ENCODE data around the gene TBCB.

The TBCB gene

GRCh38 chr19:36101550-36102327 lies 13.5 kb upstream of the TBCB start:
- Histone ChIP-seq H3K79me2 (ENCODE audit: control insufficient read depth, insufficient read depth, low read length, unreplicated experiment) (no peaks in the 10 kb centered on the region), H3K4me3 (ENCODE audit: low read depth, low read length) (no peak overlapping the region), H3K36me3 (ENCODE audit: insufficient read depth, low read length) (no peaks in the 10 kb centered on the region), H3K4me1 (ENCODE audit: control insufficient read depth, insufficient read depth, low read length, unreplicated experiment) (no peaks in the 10 kb centered on the region), H2AFZ (ENCODE audit: low read length, unreplicated experiment) (no peak overlapping the region), H3K27me3 (ENCODE audit: insufficient read depth, low read length) (no peaks in the 10 kb centered on the region), H3K27ac (ENCODE audit: low read depth, low read length) (no peak overlapping the region)

- H2AFZ ChIP-seq (ENCODE audit: low read length, unreplicated experiment), result no peak overlapping the region
- no peaks in the 10 kb centered on the region for H3K27me3 ChIP-seq (ENCODE audit: insufficient read depth, low read length)
- H3K4me1 ChIP-seq (ENCODE audit: control insufficient read depth, insufficient read depth, low read length, unreplicated experiment), result no peaks in the 10 kb centered on the region
- no peaks in the 10 kb centered on the region for H3K36me3 ChIP-seq (ENCODE audit: insufficient read depth, low read length)
- H3K27ac ChIP-seq (ENCODE audit: low read depth, low read length), result no peak overlapping the region
- H3K79me2 ChIP-seq (ENCODE audit: control insufficient read depth, insufficient read depth, low read length, unreplicated experiment), result no peaks in the 10 kb centered on the region
- no peak overlapping the region for H3K4me3 ChIP-seq (ENCODE audit: low read depth, low read length)
Measured at GRCh38 chr19:36103040-36103626, 12.1 kb upstream of the TBCB start.

- Histone ChIP-seq H3K27ac (ENCODE audit: low read depth, low read length) (no peak overlapping the region), H3K4me1 (ENCODE audit: control insufficient read depth, insufficient read depth, low read length, unreplicated experiment) (no peaks in the 10 kb centered on the region), H2AFZ (ENCODE audit: low read length, unreplicated experiment) (no peak overlapping the region), H3K36me3 (ENCODE audit: insufficient read depth, low read length) (no peaks in the 10 kb centered on the region), H3K4me3 (ENCODE audit: low read depth, low read length) (no peak overlapping the region), H3K79me2 (ENCODE audit: control insufficient read depth, insufficient read depth, low read length, unreplicated experiment) (no peaks in the 10 kb centered on the region), H3K27me3 (ENCODE audit: insufficient read depth, low read length) (no peaks in the 10 kb centered on the region)
Measured at GRCh38 chr19:36103842-36104552, 11.3 kb upstream of the TBCB start.

- Histone ChIP-seq H3K4me1 (ENCODE audit: control insufficient read depth, insufficient read depth, low read length, unreplicated experiment) (no peaks in the 10 kb centered on the region), H3K27me3 (ENCODE audit: insufficient read depth, low read length) (no peaks in the 10 kb centered on the region), H3K36me3 (ENCODE audit: insufficient read depth, low read length) (no peaks in the 10 kb centered on the region), H3K27ac (ENCODE audit: low read depth, low read length) (no peak overlapping the region), H2AFZ (ENCODE audit: low read length, unreplicated experiment) (no peak overlapping the region), H3K4me3 (ENCODE audit: low read depth, low read length) (no peak overlapping the region), H3K79me2 (ENCODE audit: control insufficient read depth, insufficient read depth, low read length, unreplicated experiment) (no peaks in the 10 kb centered on the region)
Measured at GRCh38 chr19:36106441-36106840, 8.8 kb upstream of the TBCB start.

GRCh38 chr19:36106991-36107390 lies 8.3 kb upstream of the TBCB start:
- Histone ChIP-seq H3K4me3 (ENCODE audit: low read depth, low read length) (no peak overlapping the region), H2AFZ (ENCODE audit: low read length, unreplicated experiment) (no peak overlapping the region), H3K27me3 (ENCODE audit: insufficient read depth, low read length) (no peaks in the 10 kb centered on the region), H3K36me3 (ENCODE audit: insufficient read depth, low read length) (no peaks in the 10 kb centered on the region), H3K79me2 (ENCODE audit: control insufficient read depth, insufficient read depth, low read length, unreplicated experiment) (no peaks in the 10 kb centered on the region), H3K27ac (ENCODE audit: low read depth, low read length) (no peak overlapping the region), H3K4me1 (ENCODE audit: control insufficient read depth, insufficient read depth, low read length, unreplicated experiment) (no peaks in the 10 kb centered on the region)

GRCh38 chr19:36108684-36109083 lies 6.6 kb upstream of the TBCB start:
- H3K36me3 ChIP-seq (ENCODE audit: insufficient read depth, low read length), result no peaks in the 10 kb centered on the region
- no peak overlapping the region for H2AFZ ChIP-seq (ENCODE audit: low read length, unreplicated experiment)
- H3K27ac ChIP-seq (ENCODE audit: low read depth, low read length), result no peak overlapping the region
- H3K4me3 ChIP-seq (ENCODE audit: low read depth, low read length), result no peak overlapping the region
- no peaks in the 10 kb centered on the region for H3K27me3 ChIP-seq (ENCODE audit: insufficient read depth, low read length)
- no peaks in the 10 kb centered on the region for H3K79me2 ChIP-seq (ENCODE audit: control insufficient read depth, insufficient read depth, low read length, unreplicated experiment)
- H3K4me1 ChIP-seq (ENCODE audit: control insufficient read depth, insufficient read depth, low read length, unreplicated experiment), result no peaks in the 10 kb centered on the region

- Histone ChIP-seq H3K27ac (ENCODE audit: low read depth, low read length) (no peak within 1 kb of the TSS), H2AFZ (ENCODE audit: low read length, unreplicated experiment) (no peak within 1 kb of the TSS), H3K4me3 (ENCODE audit: low read depth, low read length) (no peak within 1 kb of the TSS), H3K27me3 (ENCODE audit: insufficient read depth, low read length) (no peaks in the 10 kb centered on the region), H3K4me1 (ENCODE audit: control insufficient read depth, insufficient read depth, low read length, unreplicated experiment) (no peaks in the 10 kb centered on the region), H3K79me2 (ENCODE audit: control insufficient read depth, insufficient read depth, low read length, unreplicated experiment) (no peaks in the 10 kb centered on the region), H3K36me3 (ENCODE audit: insufficient read depth, low read length) (no peaks in the 10 kb centered on the region)
Measured at GRCh38 chr19:36110487-36111199, 4.6 kb upstream of the TBCB start, which contains the start of gene OVOL3. TSS of gene OVOL3 (plus strand) at chr19:36111143. CDS start at chr19:36111203, 60 bp downstream.

- no peaks in the 10 kb centered on the region for H3K36me3 ChIP-seq (ENCODE audit: insufficient read depth, low read length)
- H3K4me1 ChIP-seq (ENCODE audit: control insufficient read depth, insufficient read depth, low read length, unreplicated experiment), result peaks cover 1% of the 10 kb centered on the region
- H2AFZ ChIP-seq (ENCODE audit: low read length, unreplicated experiment), result no peak overlapping the region
- H3K27ac ChIP-seq (ENCODE audit: low read depth, low read length), result no peak overlapping the region
- H3K27me3 ChIP-seq (ENCODE audit: insufficient read depth, low read length), result no peaks in the 10 kb centered on the region
- no peak overlapping the region for H3K4me3 ChIP-seq (ENCODE audit: low read depth, low read length)
- H3K79me2 ChIP-seq (ENCODE audit: control insufficient read depth, insufficient read depth, low read length, unreplicated experiment), result peaks cover under 1% of the 10 kb centered on the region
Measured at GRCh38 chr19:36111200-36111539, 4.1 kb upstream of the TBCB start.

- no peaks in the 10 kb centered on the region for H3K36me3 ChIP-seq (ENCODE audit: insufficient read depth, low read length)
- H3K27ac ChIP-seq (ENCODE audit: low read depth, low read length), result no peak overlapping the region
- H3K27me3 ChIP-seq (ENCODE audit: insufficient read depth, low read length), result no peaks in the 10 kb centered on the region
- peaks cover 4% of the 10 kb centered on the region for H3K4me1 ChIP-seq (ENCODE audit: control insufficient read depth, insufficient read depth, low read length, unreplicated experiment)
- no peak overlapping the region for H2AFZ ChIP-seq (ENCODE audit: low read length, unreplicated experiment)
- H3K4me3 ChIP-seq (ENCODE audit: low read depth, low read length), result no peak overlapping the region
- H3K79me2 ChIP-seq (ENCODE audit: control insufficient read depth, insufficient read depth, low read length, unreplicated experiment), result peaks cover 8% of the 10 kb centered on the region
Measured at GRCh38 chr19:36112678-36113077, 2.6 kb upstream of the TBCB start.

- H3K4me3 ChIP-seq (ENCODE audit: low read depth, low read length), result peak overlapping the region; percentile 93
- H3K4me1 ChIP-seq (ENCODE audit: control insufficient read depth, insufficient read depth, low read length, unreplicated experiment), result peaks cover 4% of the 10 kb centered on the region
- H3K36me3 ChIP-seq (ENCODE audit: insufficient read depth, low read length), result no peaks in the 10 kb centered on the region
- peaks cover 8% of the 10 kb centered on the region for H3K79me2 ChIP-seq (ENCODE audit: control insufficient read depth, insufficient read depth, low read length, unreplicated experiment)
- H2AFZ ChIP-seq (ENCODE audit: low read length, unreplicated experiment), result no peak overlapping the region
- H3K27ac ChIP-seq (ENCODE audit: low read depth, low read length), result no peak overlapping the region
- no peaks in the 10 kb centered on the region for H3K27me3 ChIP-seq (ENCODE audit: insufficient read depth, low read length)
Measured at GRCh38 chr19:36113425-36113824, 1.8 kb upstream of the TBCB start.

Measured in ACC112 (cell line).